GM21737 (cell line): ENCODE measurements around the gene KLRC3.
"Not testable (repeated sequence)": the region's sequence is repeated elsewhere in the genome, so short reads cannot be mapped to it uniquely, and the experiment has no call there.

Experiments used
- ATAC-seq: cut with Tn5 transposase; IDR thresholded peaks from one replicate; pipeline ENCODE4 v1.9.1; 2021; ENCODE audit warnings: mild to moderate bottlenecking, moderate library complexity; ENCODE audit not compliant: unreplicated experiment

Gene KLRC3

GRCh38 chr12:10371893-10372535 lies 48.4 kb downstream of the KLRC3 start:
- ATAC-seq: not testable (repeated sequence)

GRCh38 chr12:10369557-10370415 lies 50.6 kb downstream of the KLRC3 start:
- no peak for ATAC-seq

GRCh38 chr12:10368206-10369171 lies 51.9 kb downstream of the KLRC3 start:
- ATAC-seq: no peak

GRCh38 chr12:10367714-10368113 lies 52.7 kb downstream of the KLRC3 start:
- ATAC-seq: not testable (repeated sequence)

- ATAC-seq: no peak
These were observed 53.5 kb downstream of the KLRC3 start for GRCh38 chr12:10366875-10367274.

GRCh38 chr12:10365696-10366405 lies 54.5 kb downstream of the KLRC3 start:
- no peak for ATAC-seq

GRCh38 chr12:10364815-10365622 lies 55.4 kb downstream of the KLRC3 start:
- ATAC-seq: peak; percentile 36

DNA sequence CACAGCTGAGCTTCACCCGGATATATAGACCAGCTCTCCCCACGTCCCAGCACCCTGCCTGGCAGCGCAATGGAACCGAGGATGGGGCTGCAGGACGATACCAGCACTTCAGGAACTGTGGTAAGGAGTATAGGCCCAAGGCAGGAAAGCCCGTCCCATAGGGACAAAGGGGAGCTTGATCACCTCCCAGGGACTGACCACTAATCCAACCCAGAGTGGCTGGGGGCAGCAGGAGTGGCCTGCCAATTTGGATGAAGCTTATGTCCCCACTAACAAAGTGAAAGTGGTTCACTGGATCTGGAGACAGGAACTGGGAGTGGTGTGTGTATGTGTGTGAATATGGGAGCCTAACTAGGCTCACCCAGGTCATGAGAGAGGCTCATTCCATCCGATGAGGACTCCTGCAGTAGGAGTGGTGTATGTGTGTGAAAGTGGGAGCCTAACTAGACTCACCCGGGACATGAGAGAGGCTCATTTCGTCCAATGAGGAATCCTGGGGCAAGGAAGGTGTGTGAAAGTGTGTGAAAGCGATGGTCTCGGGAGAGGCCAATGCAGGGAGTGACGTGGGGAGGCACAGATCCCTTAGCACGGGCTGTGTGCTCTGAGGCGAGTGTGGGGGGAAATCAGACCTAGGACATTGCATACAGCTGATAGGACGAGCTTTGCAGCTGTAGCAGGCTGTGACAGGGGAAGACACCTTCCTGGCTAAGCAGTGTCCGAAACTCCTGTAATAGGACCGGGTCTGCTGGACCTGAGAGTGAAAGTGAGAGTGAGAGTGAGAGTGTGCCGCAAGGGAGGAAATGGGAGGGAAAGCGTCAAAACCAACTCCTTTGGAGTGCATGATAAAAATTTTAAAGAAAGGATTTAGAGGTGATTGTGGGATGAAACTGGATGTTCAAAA lies 56.2 kb downstream of the KLRC3 start:
- peak; percentile 82 for ATAC-seq

- ATAC-seq: no peak
These were observed 56.8 kb downstream of the KLRC3 start for GRCh38 chr12:10363658-10363913.

DNA sequence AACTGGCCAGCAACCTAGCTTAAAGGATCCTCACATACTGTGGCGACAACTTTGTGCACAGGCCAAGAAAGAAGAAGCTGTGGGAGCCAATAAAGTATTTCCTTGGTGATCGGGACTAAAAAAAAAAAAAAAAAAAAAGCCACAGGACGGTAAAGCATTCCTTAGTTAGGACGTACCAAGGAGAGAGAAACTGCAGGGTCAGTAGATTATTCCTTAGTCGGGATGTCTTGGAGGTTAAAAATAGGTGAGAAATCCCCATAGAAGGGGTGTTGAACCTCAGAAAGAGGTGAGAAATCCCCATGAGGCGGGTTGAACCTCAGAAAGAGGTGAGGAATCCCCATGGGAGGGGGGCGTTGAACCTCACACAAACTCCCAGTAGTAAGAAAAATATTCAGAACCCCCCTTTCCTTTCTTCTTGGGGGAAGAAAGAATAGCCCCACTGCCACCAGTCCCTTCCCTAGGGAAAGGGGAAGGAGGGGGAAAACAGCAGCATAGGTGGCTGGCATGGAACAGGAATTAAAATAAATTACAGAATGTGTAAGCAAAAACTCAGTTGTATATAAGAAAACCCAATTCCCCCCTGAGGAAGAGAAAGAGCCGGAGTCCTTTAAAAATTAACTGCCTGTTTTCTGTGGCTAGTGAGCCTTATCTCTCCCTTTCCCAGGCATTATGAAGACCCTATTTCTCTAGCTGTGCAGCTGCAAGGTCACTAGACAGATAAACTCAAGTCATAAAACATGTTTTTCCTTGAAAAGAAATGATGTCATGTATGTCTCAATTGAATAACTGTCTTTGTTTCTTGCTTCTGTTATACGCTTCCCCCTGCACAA lies 57.4 kb downstream of the KLRC3 start:
- ATAC-seq: no peak

DNA sequence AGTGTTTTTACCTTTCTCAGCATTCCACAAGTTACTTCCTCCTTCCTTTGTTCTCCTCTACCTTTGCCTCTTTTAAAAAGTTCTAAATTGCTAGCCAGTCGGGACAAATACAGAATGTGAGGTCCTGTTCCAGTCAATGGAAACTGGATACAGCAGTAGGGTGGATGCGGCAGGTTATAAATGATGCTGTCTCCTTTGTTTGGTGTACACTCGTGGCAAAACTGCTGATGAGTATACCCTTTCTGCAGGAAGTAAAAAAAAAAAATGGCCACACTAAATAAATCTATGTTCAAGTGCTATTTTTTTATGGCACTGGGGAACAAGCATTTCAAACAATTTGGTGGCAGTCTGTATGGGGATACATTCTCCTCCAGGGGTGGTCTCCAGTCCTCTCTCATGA lies 58.1 kb downstream of the KLRC3 start:
- ATAC-seq: no peak
